Caco-2 (cell line): ENCODE results near the gene COL27A1. TPM values are rescaled to one million over a fixed set of nuclear protein-coding genes. Genes with fewer than 3 reads are reported as not detected.

Source experiments
- Bru-seq: library from RNA; stranded (reverse); fragments of 400-500 nt; gene quantifications from one replicate; lab custom pipeline; 2021; lab: Mats Ljungman, UMichigan
- BruChase-seq, 2 experiments: library from RNA; stranded (reverse); fragments of 400-500 nt; gene quantifications; one replicate each; lab custom pipeline; 2021; lab: Mats Ljungman, UMichigan
- BruUV-seq: library from RNA; stranded (reverse); fragments of 400-500 nt; replicated peaks from 2 replicates; lab custom pipeline; 2021; lab: Mats Ljungman, UMichigan
- CTCF ChIA-PET: fragments of 300-600 bp; sonication (Branson Sonifier 250); formaldehyde crosslinking; loops from one replicate; lab custom pipeline; 2022; ENCODE audit warnings: antibody characterized with exemption; lab: Charles Lee
- POLR2A ChIA-PET: fragments of 300-600 bp; sonication (Branson Sonifier 250); formaldehyde crosslinking; loops from one replicate; lab custom pipeline; 2022; ENCODE audit warnings: antibody characterized with exemption; lab: Charles Lee
- DNase-seq, 2 experiments: peaks; one replicate each; pipeline versions ENCODE4 v3.0.0 to v3.0.0-alpha.2; 2020 to 2022
- H3K27me3 ChIP-seq: replicated peaks from 2 replicates; pipeline ENCODE4 v1.6.0; 2011; ENCODE audit warnings: low read length; ENCODE audit not compliant: control insufficient read depth, insufficient read depth
- H3K36me3 ChIP-seq: 2 replicates; pipeline ENCODE4 v1.5.1; 2011; ENCODE audit warnings: low read length; ENCODE audit not compliant: control insufficient read depth, insufficient read depth
- H3K4me1 ChIP-seq: fragments of 250-450 bp; sonication (Bioruptor Pico); 2 replicates; pipeline ENCODE4 v1.5.1; 2020; ENCODE audit warnings: mild to moderate bottlenecking
- H3K4me3 ChIP-seq: 2 replicates; pipeline ENCODE4 v1.5.1; 2011; ENCODE audit warnings: low read depth, mild to moderate bottlenecking, control low read depth, low read length
- H3K9me3 ChIP-seq: fragments of 250-450 bp; sonication (Bioruptor Pico); 2 replicates; pipeline ENCODE4 v1.5.1; 2020; ENCODE audit warnings: mild to moderate bottlenecking, moderate library complexity
- H3K27ac Mint-ChIP-seq: one replicate; pipeline ENCODE4 v1.8.0; 2022; ENCODE audit warnings: mixed read lengths; ENCODE audit not compliant: unreplicated experiment
- H3K27me3 Mint-ChIP-seq: one replicate; pipeline ENCODE4 v1.8.0; 2022; ENCODE audit warnings: mixed read lengths; ENCODE audit not compliant: insufficient read depth, unreplicated experiment
- H3K36me3 Mint-ChIP-seq: one replicate; pipeline ENCODE4 v1.8.0; 2022; ENCODE audit warnings: mild to moderate bottlenecking, mixed read lengths; ENCODE audit not compliant: insufficient read depth, unreplicated experiment
- H3K4me1 Mint-ChIP-seq: one replicate; pipeline ENCODE4 v1.8.0; 2022; ENCODE audit warnings: low read depth, mixed read lengths; ENCODE audit not compliant: unreplicated experiment
- H3K4me3 Mint-ChIP-seq: one replicate; pipeline ENCODE4 v1.8.0; 2022; ENCODE audit warnings: mild to moderate bottlenecking, moderate library complexity, mixed read lengths; ENCODE audit not compliant: unreplicated experiment
- H3K9me3 Mint-ChIP-seq: one replicate; pipeline ENCODE4 v1.8.0; 2022; ENCODE audit warnings: mixed read lengths; ENCODE audit not compliant: unreplicated experiment
- CTCF ChIP-seq, 2 experiments: fragments of 200-600 bp in 1 of 2; IDR thresholded peaks; 1 replicate in 1 of 2; 2 replicates in 1 of 2; pipeline versions ENCODE4 v1.5.1 to v1.8.0; 2011 to 2022; ENCODE audit warnings: antibody characterized with exemption in 1 of 2, control low read depth in 1 of 2, inconsistent platforms in 1 of 2, low read depth in 1 of 2, low read length in 1 of 2, mild to moderate bottlenecking in 1 of 2, moderate library complexity in 1 of 2; ENCODE audit not compliant: insufficient read depth in 1 of 2, severe bottlenecking in 1 of 2, unreplicated experiment in 1 of 2
- intact Hi-C: fragments of 100-400 bp; cut with micrococcal nuclease; formaldehyde crosslinking; loops from one replicate; pipeline ENCODE4 v1.10.0; 2022; ENCODE audit not compliant: unreplicated experiment
- long read RNA-seq: library from polyadenylated mRNA; stranded (forward); transcript quantifications from one replicate; pipeline ENCODE4 v2.0.0, GENCODE V29; 2022
- total RNA-seq: library from RNA; stranded (reverse); gene quantifications from 2 replicates; pipeline ENCODE4 v1.2.3, GENCODE V29; 2022

The COL27A1 gene
- total RNA-seq (31.1 and 41.3 TPM in 2 replicates), Bru-seq, nascent RNA (percentile 66 among the genes with signal in this experiment), BruChase-seq, experiment 1, labeled RNA remaining after a 2-hour chase (percentile 67 among the genes with signal in this experiment), BruChase-seq, experiment 2, labeled RNA remaining after a 6-hour chase (percentile 68 among the genes with signal in this experiment)
- long read RNA-seq, partial matches to known transcripts: 4 of 9 reads
- long read RNA-seq, other reads (novel, unspliced or antisense): 4 of 9 reads

GRCh38 chr9:114155263-114155994, at the start of gene COL27A1:
Gene COL27A1 (plus strand): TSS chr9:114155537. CDS start chr9:114155951, 414 bp downstream.
- DNase-seq: peak; percentile 82 to 93
- intact Hi-C loops: loop anchor here (1.0 kb wide), 3 partner anchors 73 to 136 kb away; no protein-coding TSS in a partner anchor
- CTCF ChIA-PET: interaction anchor here (0.7 to 4.1 kb wide), 12 partner anchors 14 to 385 kb away, joined by 3 to 76 read pairs (median 4); partner anchors contain the start of gene KIF12
- H3K27me3 ChIP-seq: no peaks in the 10 kb centered on the region
- Mint-ChIP-seq H3K27ac (peak within 1 kb of the TSS; percentile 82), H3K36me3 (peaks cover 12% of the 10 kb centered on the region), H3K4me1 (peaks cover 13% of the 10 kb centered on the region), H3K4me3 (peak within 1 kb of the TSS; percentile 78), H3K9me3 (no peaks in the 10 kb centered on the region), H3K27me3 (no peaks in the 10 kb centered on the region)
- POLR2A ChIA-PET: interaction anchor here (0.6 kb wide), 1 partner anchor 83 kb away, joined by 3 read pairs; no protein-coding TSS in a partner anchor
- BruUV-seq: no TSS peak
- TF ChIP-seq CTCF (IDR thresholded peaks at IDR 0.05; ENCODE audit: insufficient read depth in 1 of 2, low read depth in 1 of 2, low read length in 1 of 2, severe bottlenecking in 1 of 2, unreplicated experiment in 1 of 2): peak; percentile 94 to 97
- peaks cover 11% of the 10 kb centered on the region for H3K4me1 ChIP-seq
- H3K4me3 ChIP-seq: peak within 1 kb of the TSS; percentile 81
- H3K9me3 ChIP-seq: no peaks in the 10 kb centered on the region
- no peaks in the 10 kb centered on the region for H3K36me3 ChIP-seq

GRCh38 chr9:114107286-114108001, 47.9 kb upstream of the COL27A1 start:
- intact Hi-C loops: loop anchor here (1.0 kb wide), 4 partner anchors 25 to 198 kb away; no protein-coding TSS in a partner anchor
- TF ChIP-seq CTCF (IDR thresholded peaks at IDR 0.05; ENCODE audit: insufficient read depth in 1 of 2, low read depth in 1 of 2, low read length in 1 of 2, severe bottlenecking in 1 of 2, unreplicated experiment in 1 of 2): no peak
- ChIA-PET POLR2A (no interaction called here), CTCF (interaction anchor here (0.7 to 4.0 kb wide), 23 partner anchors 8 to 546 kb away, joined by 3 to 84 read pairs (median 6); partner anchors contain the start of genes COL27A1 and KIF12)
- Histone ChIP-seq H3K4me1 (no peaks in the 10 kb centered on the region), H3K36me3 (no peaks in the 10 kb centered on the region), H3K4me3 (no peak overlapping the region), H3K27me3 (no peaks in the 10 kb centered on the region), H3K9me3 (peaks cover 10% of the 10 kb centered on the region; the same call in 1 of the 2 replicates)
- peaks cover 6% of the 10 kb centered on the region for H3K9me3 Mint-ChIP-seq
- DNase-seq: peak in 1 of 2 experiments; percentile 5
- peaks cover 2% of the 10 kb centered on the region for H3K27me3 Mint-ChIP-seq
- no peak overlapping the region for H3K4me3 Mint-ChIP-seq
- no peak overlapping the region for H3K27ac Mint-ChIP-seq
- H3K36me3 Mint-ChIP-seq: no peaks in the 10 kb centered on the region
- peaks cover 6% of the 10 kb centered on the region for H3K4me1 Mint-ChIP-seq
- no TSS peak for BruUV-seq
